Esophagus squamous epithelium (tissue), 4 donors: ENCODE measurements around the gene PIWIL4.

Experiments
- POLR2A ChIP-seq, 4 donors: fragments of 450-650 bp; IDR thresholded peaks; one replicate each; pipeline ENCODE4 v1.6.1; 2017; ENCODE audit warnings: antibody characterized with exemption in 4 of 4, mild to moderate bottlenecking in 4 of 4, moderate library complexity in 3 of 4
- TF ChIP-seq, protein P1 (sequence below), 6 experiments: fragments of 450-650 bp in 4 of 6; fragments of 200-600 bp in 2 of 6; sonication (generic) in 2 of 6; IDR thresholded peaks; one replicate each; pipeline ENCODE4 v1.5.1; 2016 to 2019; ENCODE audit warnings: antibody characterized with exemption in 6 of 6, mild to moderate bottlenecking in 4 of 6, moderate library complexity in 4 of 6

DNA sequence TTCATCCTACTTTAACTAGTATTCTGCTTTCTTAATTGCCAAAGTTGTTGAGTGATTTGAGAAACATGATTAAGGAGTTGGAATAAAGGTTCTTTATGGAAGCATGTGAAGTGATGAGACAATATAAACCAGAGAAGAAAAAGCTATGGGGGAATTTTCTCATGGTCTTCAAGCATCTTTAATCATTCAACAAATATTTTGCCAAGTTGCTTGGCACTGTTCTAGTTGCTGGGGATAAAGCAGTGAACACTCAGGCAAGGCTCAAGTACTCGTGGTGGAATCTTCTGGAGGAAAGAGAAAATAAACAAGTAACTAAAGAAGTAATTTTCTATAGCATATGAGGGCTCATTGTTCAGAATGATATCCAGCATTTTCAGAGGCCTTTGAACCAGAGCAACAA lies 9.2 kb upstream of the PIWIL4 start:
- TF ChIP-seq, protein P1, sequence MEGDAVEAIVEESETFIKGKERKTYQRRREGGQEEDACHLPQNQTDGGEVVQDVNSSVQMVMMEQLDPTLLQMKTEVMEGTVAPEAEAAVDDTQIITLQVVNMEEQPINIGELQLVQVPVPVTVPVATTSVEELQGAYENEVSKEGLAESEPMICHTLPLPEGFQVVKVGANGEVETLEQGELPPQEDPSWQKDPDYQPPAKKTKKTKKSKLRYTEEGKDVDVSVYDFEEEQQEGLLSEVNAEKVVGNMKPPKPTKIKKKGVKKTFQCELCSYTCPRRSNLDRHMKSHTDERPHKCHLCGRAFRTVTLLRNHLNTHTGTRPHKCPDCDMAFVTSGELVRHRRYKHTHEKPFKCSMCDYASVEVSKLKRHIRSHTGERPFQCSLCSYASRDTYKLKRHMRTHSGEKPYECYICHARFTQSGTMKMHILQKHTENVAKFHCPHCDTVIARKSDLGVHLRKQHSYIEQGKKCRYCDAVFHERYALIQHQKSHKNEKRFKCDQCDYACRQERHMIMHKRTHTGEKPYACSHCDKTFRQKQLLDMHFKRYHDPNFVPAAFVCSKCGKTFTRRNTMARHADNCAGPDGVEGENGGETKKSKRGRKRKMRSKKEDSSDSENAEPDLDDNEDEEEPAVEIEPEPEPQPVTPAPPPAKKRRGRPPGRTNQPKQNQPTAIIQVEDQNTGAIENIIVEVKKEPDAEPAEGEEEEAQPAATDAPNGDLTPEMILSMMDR (IDR thresholded peaks at IDR 0.05) = no peak
- TF ChIP-seq POLR2A (IDR thresholded peaks at IDR 0.05) = no peak
